Neural cell (in vitro differentiated cells): Measurements from ENCODE around the gene MEIS1. TPM values are rescaled to one million over a fixed set of nuclear protein-coding genes. Genes with fewer than 3 reads are reported as not detected.

Experiments
- H2AFZ ChIP-seq: fragments of 200-600, 300-800 bp; sonication (generic), shearing (Covaris generic); 2 replicates; pipeline ENCODE4 v1.6.0; 2014; ENCODE audit warnings: low read depth, mild to moderate bottlenecking, antibody characterized with exemption, low read length, moderate library complexity
- H3F3A ChIP-seq: fragments of 200-600 bp; shearing (Covaris generic); 2 replicates; pipeline ENCODE4 v1.6.1; 2016; ENCODE audit warnings: mild to moderate bottlenecking, moderate library complexity, mixed read lengths, antibody characterized with exemption, low read length; ENCODE audit not compliant: insufficient read depth, poor library complexity, severe bottlenecking
- H3K27ac ChIP-seq: fragments of 200-600, 300-800 bp; sonication (generic), shearing (Covaris generic); 2 replicates; pipeline ENCODE4 v1.5.1; 2014; ENCODE audit warnings: mild to moderate bottlenecking, low read length, moderate library complexity
- H3K27me3 ChIP-seq: fragments of 300-800, 200-600 bp; sonication (generic), shearing (Covaris generic); 2 replicates; pipeline ENCODE4 v1.6.0; 2014; ENCODE audit warnings: mild to moderate bottlenecking, low read depth, low read length, moderate library complexity; ENCODE audit not compliant: insufficient read depth
- H3K36me3 ChIP-seq: fragments of 300-800, 200-600 bp; sonication (generic), shearing (Covaris generic); 2 replicates; pipeline ENCODE4 v1.5.1; 2014; ENCODE audit warnings: mild to moderate bottlenecking, antibody characterized with exemption, low read length, moderate library complexity; ENCODE audit not compliant: insufficient read depth
- H3K4me2 ChIP-seq: fragments of 300-800, 200-600 bp; sonication (generic), shearing (Covaris generic); 2 replicates; pipeline ENCODE4 v1.6.0; 2014; ENCODE audit warnings: mild to moderate bottlenecking, low read length
- H3K4me3 ChIP-seq: fragments of 300-800, 200-600 bp; sonication (generic), shearing (Covaris generic); 2 replicates; pipeline ENCODE4 v1.5.1; 2014; ENCODE audit warnings: mild to moderate bottlenecking, low read length, moderate library complexity
- H3K79me2 ChIP-seq: fragments of 200-600 bp; shearing (Covaris generic); replicated peaks from 2 replicates; pipeline ENCODE4 v1.6.0; 2014; ENCODE audit warnings: mild to moderate bottlenecking, low read length, moderate library complexity; ENCODE audit not compliant: insufficient read depth
- H3K9ac ChIP-seq: fragments of 300-800, 200-600 bp; sonication (generic), shearing (Covaris generic); 2 replicates; pipeline ENCODE4 v1.6.1; 2016; ENCODE audit warnings: mild to moderate bottlenecking, low read length, mixed read lengths
- H3K9me2 ChIP-seq: fragments of 200-600 bp; shearing (Covaris generic); 2 replicates; pipeline ENCODE4 v1.6.1; 2016; ENCODE audit warnings: mild to moderate bottlenecking, low read length, mixed read lengths; ENCODE audit not compliant: insufficient read depth
- H3K9me3 ChIP-seq: fragments of 200-600, 300-800 bp; sonication (generic), shearing (Covaris generic); 2 replicates; pipeline ENCODE4 v1.6.1; 2016; ENCODE audit warnings: mild to moderate bottlenecking, mixed run types, low read length, moderate library complexity, mixed read lengths
- H4K20me1 ChIP-seq: fragments of 200-600 bp; shearing (Covaris generic); 2 replicates; pipeline ENCODE4 v1.6.1; 2016; ENCODE audit warnings: mild to moderate bottlenecking, mixed run types; ENCODE audit not compliant: insufficient read depth
- CTCF ChIP-seq: fragments of 450-650 bp; IDR thresholded peaks from 2 replicates; pipeline ENCODE4 v1.5.1; 2014; ENCODE audit warnings: antibody characterized with exemption, mild to moderate bottlenecking, moderate library complexity; ENCODE audit not compliant: poor library complexity, severe bottlenecking
- EP300 ChIP-seq: fragments of 450-650 bp; conservative IDR thresholded peaks from 2 replicates; pipeline ENCODE4 v1.6.1; 2014; ENCODE audit warnings: antibody characterized with exemption, mild to moderate bottlenecking, moderate library complexity; ENCODE audit not compliant: poor library complexity, severe bottlenecking
- EZH2 ChIP-seq: fragments of 200-600, 300-800 bp; shearing (Covaris generic), sonication (generic); IDR thresholded peaks from 2 replicates; pipeline ENCODE4 v1.6.1; 2014; ENCODE audit warnings: antibody characterized with exemption, low read length, borderline replicate concordance, mild to moderate bottlenecking; ENCODE audit not compliant: insufficient read depth, poor library complexity, severe bottlenecking
- MXI1 ChIP-seq: fragments of 450-650 bp; conservative IDR thresholded peaks from 2 replicates; pipeline ENCODE4 v1.6.1; 2014; ENCODE audit warnings: antibody characterized with exemption, mild to moderate bottlenecking; ENCODE audit not compliant: poor library complexity, severe bottlenecking
- POLR2AphosphoS5 ChIP-seq: IDR thresholded peaks from 2 replicates; pipeline ENCODE4 v1.6.1; 2012
- RAD21 ChIP-seq: fragments of 450-650 bp; conservative IDR thresholded peaks from 2 replicates; pipeline ENCODE4 v1.6.1; 2014; ENCODE audit warnings: antibody characterized with exemption, mild to moderate bottlenecking, moderate library complexity
- SMC3 ChIP-seq: fragments of 450-650 bp; conservative IDR thresholded peaks from 2 replicates; pipeline ENCODE4 v1.6.1; 2014; ENCODE audit warnings: antibody characterized with exemption, mild to moderate bottlenecking, moderate library complexity; ENCODE audit not compliant: poor library complexity
- TAF1 ChIP-seq: IDR thresholded peaks from 2 replicates; pipeline ENCODE4 v1.6.1; 2012; ENCODE audit warnings: low read depth
- polyA plus RNA-seq: library from polyadenylated mRNA; depleted of rRNA; stranded (reverse); fragments of >200 nt; gene quantifications from 2 replicates; pipeline ENCODE4 v1.2.3, GENCODE V29; 2014
- TF ChIP-seq, protein P1 (sequence below): IDR thresholded peaks from 2 replicates; pipeline ENCODE4 v1.6.1; 2012; ENCODE audit warnings: borderline replicate concordance

Gene MEIS1
- polyA plus RNA-seq, 1 donor from 2014 or later = 46.5 TPM

DNA sequence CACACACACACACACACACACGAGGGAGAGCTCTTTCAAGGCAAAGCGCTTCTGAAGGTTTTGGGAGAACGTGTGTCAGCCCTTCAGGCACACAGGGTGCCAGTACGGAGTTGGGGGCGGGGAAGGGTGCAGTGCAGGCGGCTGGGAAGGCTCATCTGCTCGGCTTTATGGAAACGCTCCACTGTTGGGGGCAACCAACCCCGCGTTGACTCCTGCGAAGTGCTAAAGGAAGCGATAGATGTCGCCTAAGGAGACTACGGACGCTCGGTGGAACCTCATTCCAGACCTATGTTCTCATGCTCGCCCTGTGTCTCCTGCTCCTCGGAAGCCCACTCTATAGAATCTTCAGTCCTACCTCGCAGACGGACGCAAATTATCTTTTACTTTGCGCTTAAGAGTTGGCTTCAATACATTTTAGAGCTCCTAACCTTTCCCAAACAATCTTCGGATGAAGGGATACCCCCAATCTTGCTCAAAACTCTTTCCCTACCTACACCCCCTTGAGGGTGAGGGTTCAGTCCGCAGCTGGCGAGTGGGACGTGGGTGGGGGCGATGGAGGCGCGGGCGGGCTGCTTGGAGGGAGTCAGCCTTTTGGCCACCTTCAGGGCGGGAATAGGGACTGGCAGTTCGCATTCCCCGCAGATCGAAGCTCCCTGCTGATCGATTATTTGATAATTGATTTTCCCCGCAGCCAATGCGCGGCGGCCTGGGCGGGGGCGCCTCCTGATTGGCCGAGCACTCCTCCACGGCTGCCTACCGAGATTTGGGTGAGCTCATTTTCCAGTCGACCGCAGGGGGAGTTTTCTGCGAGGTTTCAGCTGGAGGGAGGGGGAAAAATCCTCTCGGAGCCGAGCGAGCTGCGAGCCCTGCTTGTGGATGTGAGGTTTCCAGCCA is 1.9 kb upstream of the MEIS1 start:
- Histone ChIP-seq H4K20me1 (no peaks in the 10 kb centered on the region), H2AFZ (peak overlapping the region; percentile 28), H3K79me2 (peaks cover 27% of the 10 kb centered on the region), H3K4me2 (peak overlapping the region; percentile 95), H3K36me3 (no peaks in the 10 kb centered on the region), H3K27ac (peak overlapping the region; percentile 98), H3F3A (peaks cover 7% of the 10 kb centered on the region), H3K4me3 (peak overlapping the region; percentile 86), H3K9me3 (no peaks in the 10 kb centered on the region), H3K9ac (peak overlapping the region; percentile 96), H3K27me3 (peaks cover 12% of the 10 kb centered on the region), H3K9me2 (no peaks in the 10 kb centered on the region)
- TF ChIP-seq EP300 = no peak
- peak; percentile 16 for TF ChIP-seq MXI1
- peak; percentile 88 for TF ChIP-seq TAF1
- TF ChIP-seq EZH2 = no peak
- peak; percentile 34 for TF ChIP-seq CTCF
- TF ChIP-seq, protein P1, sequence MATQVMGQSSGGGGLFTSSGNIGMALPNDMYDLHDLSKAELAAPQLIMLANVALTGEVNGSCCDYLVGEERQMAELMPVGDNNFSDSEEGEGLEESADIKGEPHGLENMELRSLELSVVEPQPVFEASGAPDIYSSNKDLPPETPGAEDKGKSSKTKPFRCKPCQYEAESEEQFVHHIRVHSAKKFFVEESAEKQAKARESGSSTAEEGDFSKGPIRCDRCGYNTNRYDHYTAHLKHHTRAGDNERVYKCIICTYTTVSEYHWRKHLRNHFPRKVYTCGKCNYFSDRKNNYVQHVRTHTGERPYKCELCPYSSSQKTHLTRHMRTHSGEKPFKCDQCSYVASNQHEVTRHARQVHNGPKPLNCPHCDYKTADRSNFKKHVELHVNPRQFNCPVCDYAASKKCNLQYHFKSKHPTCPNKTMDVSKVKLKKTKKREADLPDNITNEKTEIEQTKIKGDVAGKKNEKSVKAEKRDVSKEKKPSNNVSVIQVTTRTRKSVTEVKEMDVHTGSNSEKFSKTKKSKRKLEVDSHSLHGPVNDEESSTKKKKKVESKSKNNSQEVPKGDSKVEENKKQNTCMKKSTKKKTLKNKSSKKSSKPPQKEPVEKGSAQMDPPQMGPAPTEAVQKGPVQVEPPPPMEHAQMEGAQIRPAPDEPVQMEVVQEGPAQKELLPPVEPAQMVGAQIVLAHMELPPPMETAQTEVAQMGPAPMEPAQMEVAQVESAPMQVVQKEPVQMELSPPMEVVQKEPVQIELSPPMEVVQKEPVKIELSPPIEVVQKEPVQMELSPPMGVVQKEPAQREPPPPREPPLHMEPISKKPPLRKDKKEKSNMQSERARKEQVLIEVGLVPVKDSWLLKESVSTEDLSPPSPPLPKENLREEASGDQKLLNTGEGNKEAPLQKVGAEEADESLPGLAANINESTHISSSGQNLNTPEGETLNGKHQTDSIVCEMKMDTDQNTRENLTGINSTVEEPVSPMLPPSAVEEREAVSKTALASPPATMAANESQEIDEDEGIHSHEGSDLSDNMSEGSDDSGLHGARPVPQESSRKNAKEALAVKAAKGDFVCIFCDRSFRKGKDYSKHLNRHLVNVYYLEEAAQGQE = no peak
- peak; percentile 57 for TF ChIP-seq SMC3
- peak; percentile 91 for TF ChIP-seq POLR2AphosphoS5
- TF ChIP-seq RAD21 = peak; percentile 37

GRCh38 chr2:66433695-66433944 is 1.3 kb upstream of the MEIS1 start:
- H3K4me3 ChIP-seq = peak overlapping the region; percentile 86
- TF ChIP-seq SMC3 (peak; percentile 29), EZH2 (no peak), POLR2AphosphoS5 (no peak), TAF1 (no peak), EP300 (peak; percentile 16), CTCF (no peak), MXI1 (no peak), RAD21 (peak; percentile 50)
- TF ChIP-seq, protein P1 = peak; percentile 90
- no peaks in the 10 kb centered on the region for H3K36me3 ChIP-seq
- H3K4me2 ChIP-seq = peak overlapping the region; percentile 95
- no peaks in the 10 kb centered on the region for H3K9me3 ChIP-seq
- H3K79me2 ChIP-seq = peaks cover 33% of the 10 kb centered on the region
- H2AFZ ChIP-seq = no peak overlapping the region
- peak overlapping the region; percentile 98 for H3K27ac ChIP-seq
- H4K20me1 ChIP-seq = no peaks in the 10 kb centered on the region
- peaks cover 7% of the 10 kb centered on the region for H3K27me3 ChIP-seq
- H3K9me2 ChIP-seq = no peaks in the 10 kb centered on the region
- H3F3A ChIP-seq = peaks cover 7% of the 10 kb centered on the region
- peak overlapping the region; percentile 96 for H3K9ac ChIP-seq
